HEK293T (cell line): ENCODE measurements around the gene RBM10.

ENCODE experiments used
- BHLHE40 ChIP-seq: fragments of 450-650 bp; IDR thresholded peaks from 2 replicates; pipeline ENCODE4 v1.6.1; 2016; ENCODE audit warnings: mild to moderate bottlenecking, moderate library complexity, borderline replicate concordance
- FOXA1 ChIP-seq: fragments of 450-650 bp; IDR thresholded peaks from 2 replicates; pipeline ENCODE4 v1.6.1; 2016; ENCODE audit warnings: mild to moderate bottlenecking
- FOXK2 ChIP-seq: fragments of 450-650 bp; IDR thresholded peaks from 2 replicates; pipeline ENCODE4 v1.6.1; 2016; ENCODE audit warnings: mild to moderate bottlenecking
- FOXM1 ChIP-seq: fragments of 450-650 bp; IDR thresholded peaks from 2 replicates; pipeline ENCODE4 v1.6.1; 2017; ENCODE audit warnings: mild to moderate bottlenecking, borderline replicate concordance
- HDGF ChIP-seq: fragments of 450-650 bp; IDR thresholded peaks from 2 replicates; pipeline ENCODE4 v1.6.1; 2017; ENCODE audit warnings: antibody characterized with exemption, borderline replicate concordance
- L3MBTL2 ChIP-seq: fragments of 450-650 bp; conservative IDR thresholded peaks from 2 replicates; pipeline ENCODE4 v1.6.1; 2016; ENCODE audit warnings: mild to moderate bottlenecking
- NFRKB ChIP-seq: fragments of 450-650 bp; IDR thresholded peaks from 2 replicates; pipeline ENCODE4 v1.6.1; 2016; ENCODE audit warnings: mild to moderate bottlenecking, moderate library complexity
- SP1 ChIP-seq: fragments of 450-650 bp; IDR thresholded peaks from 2 replicates; pipeline ENCODE4 v1.6.1; 2017
- SUZ12 ChIP-seq: fragments of 450-650 bp; IDR thresholded peaks from 2 replicates; pipeline ENCODE4 v1.6.1; 2016; ENCODE audit warnings: mild to moderate bottlenecking
- ZNF384 ChIP-seq: fragments of 450-650 bp; IDR thresholded peaks from 2 replicates; pipeline ENCODE4 v1.6.1; 2016

DNA sequence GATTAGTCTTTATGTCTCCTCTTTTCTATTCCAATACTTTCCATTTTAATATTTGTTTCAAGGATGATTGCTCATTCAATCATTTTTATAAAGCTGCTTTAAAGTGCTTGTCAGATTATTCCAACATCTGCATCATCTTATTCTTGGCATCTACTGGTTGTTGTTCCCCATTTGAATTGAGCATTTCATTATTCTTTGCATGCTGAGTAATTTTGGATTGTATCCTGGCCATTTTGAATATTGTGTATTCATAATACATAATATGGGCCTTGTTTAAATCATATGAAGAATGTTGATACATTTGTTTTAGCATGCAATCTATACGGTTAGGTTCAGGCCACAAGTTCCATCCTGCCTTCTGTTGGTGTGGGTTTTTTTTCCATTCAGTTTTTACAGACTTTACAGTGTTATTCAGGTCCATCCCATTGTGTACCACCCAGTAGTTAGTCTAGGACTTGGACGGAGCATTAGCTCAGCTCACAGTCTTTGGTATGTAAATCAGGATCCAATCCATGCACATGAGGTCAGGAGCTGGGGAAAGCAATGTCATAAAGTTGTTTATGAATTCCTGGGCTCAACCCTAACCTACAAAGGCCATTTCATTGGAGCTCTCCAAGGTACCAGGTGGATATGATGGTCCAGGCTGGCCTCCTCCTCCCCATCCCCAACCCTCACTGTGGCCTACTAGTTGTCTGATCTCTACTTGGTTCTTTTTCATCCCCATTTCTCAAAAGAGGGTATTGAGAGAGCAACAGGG lies 46.5 kb upstream of the RBM10 start:
- TF ChIP-seq NFRKB: no peak
- no peak for TF ChIP-seq FOXM1
- TF ChIP-seq SP1: no peak
- no peak for TF ChIP-seq ZNF384
- no peak for TF ChIP-seq SUZ12
- no peak for TF ChIP-seq FOXK2
- no peak for TF ChIP-seq BHLHE40
- no peak for TF ChIP-seq HDGF
- TF ChIP-seq FOXA1: no peak
- TF ChIP-seq L3MBTL2: no peak
